HL-60/S4 treated with phorbol 12-myristate 13-acetate at 8.2 ng/mL for 4 days and 3 days (cell line): ENCODE results near the gene RAI14.

Experiments
- in situ Hi-C: fragments of 300-500 bp; cut with MboI; formaldehyde crosslinking; loops from 2 replicates; pipeline ENCODE4 v1.15.0; 2022; ENCODE audit warnings: low sequenced_read_pairs

The RAI14 gene

GRCh38 chr5:34674187-34674586 lies 18.1 kb downstream of the RAI14 start:
- in situ Hi-C loops = no loop called here

- in situ Hi-C loops = no loop called here
Measured at GRCh38 chr5:34675857-34676256, 19.7 kb downstream of the RAI14 start.

GRCh38 chr5:34676416-34676815 lies 20.3 kb downstream of the RAI14 start:
- in situ Hi-C loops = no loop called here

- in situ Hi-C loops = no loop called here
Measured at GRCh38 chr5:34677428-34677827, 21.3 kb downstream of the RAI14 start.

GRCh38 chr5:34680896-34681295 lies 24.8 kb downstream of the RAI14 start:
- in situ Hi-C loops = no loop called here

- in situ Hi-C loops = no loop called here
Measured at GRCh38 chr5:34682926-34683623, 26.9 kb downstream of the RAI14 start.

- in situ Hi-C loops = no loop called here
Measured at GRCh38 chr5:34684281-34684979, 28.3 kb downstream of the RAI14 start.

- in situ Hi-C loops = no loop called here
Measured at GRCh38 chr5:34684980-34685352, 28.8 kb downstream of the RAI14 start.

GRCh38 chr5:34685485-34686165 lies 29.5 kb downstream of the RAI14 start:
- in situ Hi-C loops = no loop called here

GRCh38 chr5:34686762-34687268 lies 30.7 kb downstream of the RAI14 start:
- in situ Hi-C loops = no loop called here

- in situ Hi-C loops = no loop called here
Measured at GRCh38 chr5:34687269-34688011, 31.3 kb downstream of the RAI14 start.

- in situ Hi-C loops = no loop called here
Measured at GRCh38 chr5:34688015-34688810, 32.1 kb downstream of the RAI14 start.

- in situ Hi-C loops = no loop called here
Measured at GRCh38 chr5:34690301-34690700, 34.2 kb downstream of the RAI14 start.

- in situ Hi-C loops = no loop called here
Measured at GRCh38 chr5:34690898-34691297, 34.8 kb downstream of the RAI14 start.

- in situ Hi-C loops = no loop called here
Measured at GRCh38 chr5:34691326-34691725, 35.2 kb downstream of the RAI14 start.

GRCh38 chr5:34692786-34693185 lies 36.7 kb downstream of the RAI14 start:
- in situ Hi-C loops = no loop called here

- in situ Hi-C loops = no loop called here
Measured at GRCh38 chr5:34694012-34694411, 37.9 kb downstream of the RAI14 start.

GRCh38 chr5:34694685-34695084 lies 38.6 kb downstream of the RAI14 start:
- in situ Hi-C loops = no loop called here

GRCh38 chr5:34695275-34696027 lies 39.3 kb downstream of the RAI14 start:
- in situ Hi-C loops = no loop called here
